Islet precursor cell (in vitro differentiated cells): ENCODE data around the gene MIB2.
A peak's percentile ranks its signal among the peaks of the same experiment; 100 is the strongest.
"Not testable (repeated sequence)": the region's sequence is repeated elsewhere in the genome, so short reads cannot be mapped to it uniquely, and the experiment has no call there.

Experiments
- DNase-seq: peaks from one replicate; pipeline ENCODE4 v3.0.0-alpha.2; 2018

Gene MIB2

GRCh38 chr1:1628754-1629429 lies 13.6 kb downstream of the MIB2 start:
- DNase-seq = peak; percentile 57

- DNase-seq = no peak
Measured at GRCh38 chr1:1629430-1630190, 14.3 kb downstream of the MIB2 start.

GRCh38 chr1:1630191-1630964 lies 15.1 kb downstream of the MIB2 start:
- peak; percentile 88 for DNase-seq

GRCh38 chr1:1630965-1631781 lies 15.9 kb downstream of the MIB2 start:
- peak; percentile 58 for DNase-seq

- DNase-seq = peak; percentile 71
Measured at GRCh38 chr1:1631782-1632420, 16.6 kb downstream of the MIB2 start, which contains the start of gene MMP23B. Gene MMP23B, plus strand, starts transcription at chr1:1632173. Its CDS starts 46 bp downstream, at chr1:1632219.

DNA sequence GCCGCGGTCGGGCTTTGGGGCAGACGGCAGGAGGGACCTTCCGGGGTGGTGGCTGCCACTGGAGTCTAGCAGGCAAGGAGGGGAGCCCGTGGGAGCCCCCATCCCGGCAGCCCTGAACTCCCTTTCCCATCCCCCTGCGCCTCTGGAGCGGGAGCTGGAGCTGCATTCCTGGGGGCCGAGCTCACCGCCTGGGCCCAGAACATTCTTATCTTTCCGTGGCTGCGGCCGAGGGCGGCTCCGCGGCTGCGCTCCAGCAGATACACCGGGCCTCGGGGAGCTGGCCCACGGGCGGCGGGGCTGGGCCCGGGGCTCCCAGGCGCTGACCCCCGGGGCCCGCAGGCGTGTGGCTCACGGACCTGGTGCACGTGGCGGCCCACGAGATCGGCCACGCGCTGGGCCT lies 18.1 kb downstream of the MIB2 start:
- DNase-seq = not testable (repeated sequence)

- DNase-seq = not testable (repeated sequence)
Measured at GRCh38 chr1:1634613-1635012, 19.3 kb downstream of the MIB2 start.

DNA sequence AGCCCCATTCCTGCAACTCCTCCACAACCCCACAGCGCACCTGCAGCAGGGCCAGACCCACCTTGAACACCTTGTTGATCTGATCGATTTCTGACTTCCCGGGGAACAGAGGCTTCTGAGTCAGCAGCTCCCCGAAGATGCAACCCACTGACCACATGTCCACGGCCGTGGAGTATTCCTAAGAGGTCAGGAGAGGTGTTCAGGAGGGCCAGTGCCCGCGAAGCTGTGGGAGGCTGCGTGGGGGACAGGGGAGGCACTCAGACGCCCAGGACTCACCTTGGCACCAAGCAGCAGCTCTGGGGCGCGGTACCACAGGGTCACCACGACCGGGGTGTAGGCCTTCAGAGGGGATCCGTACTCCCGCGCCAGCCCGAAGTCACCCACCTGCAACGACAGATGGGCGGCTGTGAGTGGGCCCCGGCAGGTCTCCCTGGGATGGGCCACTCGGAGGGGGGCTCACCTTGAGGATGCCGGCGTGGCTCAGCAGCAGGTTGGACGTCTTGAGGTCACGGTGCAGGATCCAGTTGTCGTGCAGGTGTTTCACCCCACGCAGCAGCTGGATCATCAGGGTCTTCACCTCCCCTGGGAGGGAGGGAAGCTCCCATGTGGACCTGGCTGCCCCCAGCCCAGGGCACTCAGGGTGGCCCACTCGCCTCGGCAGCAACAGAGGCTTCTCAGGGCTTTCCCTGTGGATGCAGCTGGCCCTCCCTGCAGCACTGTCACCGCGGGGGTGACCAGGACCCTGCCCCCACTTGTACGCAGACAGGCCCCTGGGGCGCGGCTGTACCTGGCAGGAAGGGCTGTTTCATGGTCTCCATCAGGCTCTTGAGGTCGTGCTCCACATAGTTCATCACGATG lies 21.6 kb downstream of the MIB2 start:
- DNase-seq = not testable (repeated sequence)

- DNase-seq = not testable (repeated sequence)
Measured at GRCh38 chr1:1637479-1637875, 22.2 kb downstream of the MIB2 start.

DNA sequence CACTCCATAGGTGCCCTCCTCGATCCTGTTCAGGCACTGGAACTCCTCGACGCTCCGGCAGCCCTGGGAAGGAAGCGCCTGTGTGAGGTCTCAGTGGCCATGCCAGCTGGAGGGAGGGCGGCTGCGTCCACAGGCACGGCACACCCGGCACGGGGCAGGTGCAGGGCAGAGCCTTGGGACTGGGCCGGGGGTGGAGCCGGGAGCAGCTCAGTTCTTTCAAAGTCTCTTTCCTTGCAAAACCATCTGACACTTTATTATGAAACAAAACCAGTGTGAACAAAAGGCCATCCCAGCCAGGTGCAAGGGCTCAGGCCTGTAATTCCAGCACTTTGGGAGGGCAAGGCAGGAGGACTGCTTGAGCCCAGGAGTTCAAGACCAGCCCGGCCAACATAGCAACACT lies 23.2 kb downstream of the MIB2 start:
- DNase-seq = not testable (repeated sequence)

GRCh38 chr1:1639368-1639767 lies 24.1 kb downstream of the MIB2 start:
- not testable (repeated sequence) for DNase-seq

GRCh38 chr1:1640081-1640480 lies 24.8 kb downstream of the MIB2 start:
- not testable (repeated sequence) for DNase-seq

DNA sequence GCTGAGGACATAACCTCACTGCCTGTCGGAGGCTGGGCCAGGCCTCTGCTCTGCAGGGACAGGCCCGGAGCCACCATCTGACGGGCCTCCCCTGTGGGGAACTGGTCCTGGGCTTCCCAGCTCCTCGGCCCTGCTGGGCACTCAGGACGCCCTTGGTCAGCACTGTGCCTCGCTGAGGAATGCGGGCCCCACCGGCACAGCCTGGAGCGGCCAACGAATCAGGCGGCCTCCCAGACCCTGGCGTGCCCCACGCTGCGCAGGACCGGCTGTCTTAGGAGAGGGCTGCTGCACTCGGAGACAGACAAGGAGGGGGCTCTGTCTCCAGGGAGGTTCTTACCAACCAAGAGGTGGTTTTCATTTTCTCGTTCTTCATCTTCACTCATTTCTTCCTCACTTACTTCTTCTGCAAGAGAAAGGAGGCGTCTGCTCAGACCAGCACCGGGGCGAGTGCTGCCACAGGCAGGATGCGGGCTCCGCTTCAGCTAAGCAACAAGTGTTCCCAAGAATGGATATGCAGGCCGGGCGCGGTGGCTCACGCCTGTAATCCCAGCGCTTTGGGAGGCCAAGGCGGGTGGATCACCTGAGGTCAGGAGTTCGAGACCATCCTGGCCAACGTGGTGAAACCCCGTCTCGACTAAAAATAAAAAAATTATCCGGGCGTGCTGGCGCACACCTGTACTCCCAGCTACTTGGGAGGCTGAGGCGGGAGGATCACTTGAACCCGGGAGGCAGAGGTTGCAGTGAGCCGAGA lies 25.6 kb downstream of the MIB2 start:
- DNase-seq = not testable (repeated sequence)

GRCh38 chr1:1646326-1646725 lies 31.0 kb downstream of the MIB2 start:
- DNase-seq = not testable (repeated sequence)

- peak; percentile 31 for DNase-seq
Measured at GRCh38 chr1:1647567-1648241, 32.4 kb downstream of the MIB2 start.

GRCh38 chr1:1648265-1648664 lies 33.0 kb downstream of the MIB2 start:
- DNase-seq = not testable (repeated sequence)

- DNase-seq = peak; percentile 96
Measured at GRCh38 chr1:1658583-1659549, 43.6 kb downstream of the MIB2 start, which contains the start of gene CDK11B. Gene CDK11B, minus strand, starts transcription at chr1:1659004. Its CDS starts 1,519 bp downstream, at chr1:1657485.

DNA sequence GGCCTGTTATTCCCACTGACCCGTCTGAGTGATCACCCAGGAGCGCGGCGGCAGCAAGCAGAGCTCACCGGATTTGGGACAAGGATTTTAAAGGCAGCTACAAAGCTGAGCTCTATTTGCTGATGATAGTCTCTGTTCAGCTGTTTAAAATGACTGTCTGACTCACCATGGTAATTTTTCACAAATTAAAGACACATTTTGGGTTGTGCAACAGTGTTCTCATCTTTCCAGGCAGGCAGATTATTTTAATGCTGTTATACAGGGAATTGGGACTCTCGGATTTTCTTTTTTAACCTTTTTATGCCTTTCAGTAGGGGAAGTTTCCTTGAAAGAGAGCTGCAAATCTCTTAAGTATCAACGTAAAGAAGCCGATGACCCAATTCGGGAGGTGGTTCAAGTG lies 47.1 kb downstream of the MIB2 start:
- not testable (repeated sequence) for DNase-seq
